Osteocyte (in vitro differentiated cells): ENCODE results near the gene CT83. TPM values are rescaled to one million over a fixed set of nuclear protein-coding genes. Genes with fewer than 3 reads are reported as not detected.

Source experiments
- DNase-seq: peaks from one replicate; pipeline ENCODE4 v3.0.0; 2021; ENCODE audit warnings: mixed read lengths; ENCODE audit not compliant: unreplicated experiment; ENCODE audit errors: extremely low spot score
- H3K27ac Mint-ChIP-seq: one replicate; pipeline ENCODE4 v1.8.0; 2021; ENCODE audit warnings: mild to moderate bottlenecking, mixed read lengths; ENCODE audit not compliant: unreplicated experiment
- H3K27me3 Mint-ChIP-seq: one replicate; pipeline ENCODE4 v1.8.0; 2021; ENCODE audit warnings: mixed read lengths; ENCODE audit not compliant: unreplicated experiment
- H3K36me3 Mint-ChIP-seq: one replicate; pipeline ENCODE4 v1.8.0; 2021; ENCODE audit warnings: mixed read lengths; ENCODE audit not compliant: unreplicated experiment
- H3K4me1 Mint-ChIP-seq: one replicate; pipeline ENCODE4 v1.8.0; 2021; ENCODE audit warnings: mixed read lengths; ENCODE audit not compliant: unreplicated experiment
- H3K4me3 Mint-ChIP-seq: one replicate; pipeline ENCODE4 v1.8.0; 2021; ENCODE audit warnings: mild to moderate bottlenecking, moderate library complexity, mixed read lengths; ENCODE audit not compliant: unreplicated experiment
- H3K9me3 Mint-ChIP-seq: one replicate; pipeline ENCODE4 v1.8.0; 2021; ENCODE audit warnings: mixed read lengths; ENCODE audit not compliant: unreplicated experiment
- CTCF ChIP-seq: fragments of 200-600 bp; sonication (generic); IDR thresholded peaks from 2 replicates; pipeline ENCODE4 v1.5.0; 2021; ENCODE audit warnings: antibody characterized with exemption, mild to moderate bottlenecking, moderate library complexity
- total RNA-seq: library from RNA; stranded (reverse); gene quantifications from 2 replicates; pipeline ENCODE4 v1.2.1, GENCODE V29; 2021

Gene CT83
- total RNA-seq, 1 donor from 2014 or later, result not detected

GRCh38 chrX:116417214-116417613 is 45.6 kb downstream of the CT83 start:
- H3K27ac Mint-ChIP-seq, result no peak overlapping the region
- no peaks in the 10 kb centered on the region for H3K27me3 Mint-ChIP-seq
- no peak for DNase-seq
- no peaks in the 10 kb centered on the region for H3K36me3 Mint-ChIP-seq
- no peak for TF ChIP-seq CTCF
- no peaks in the 10 kb centered on the region for H3K4me1 Mint-ChIP-seq
- no peak overlapping the region for H3K4me3 Mint-ChIP-seq
- H3K9me3 Mint-ChIP-seq, result no peaks in the 10 kb centered on the region

- TF ChIP-seq CTCF, result no peak
- Mint-ChIP-seq H3K36me3 (no peaks in the 10 kb centered on the region), H3K4me1 (no peaks in the 10 kb centered on the region), H3K4me3 (no peak overlapping the region), H3K27me3 (no peaks in the 10 kb centered on the region), H3K9me3 (no peaks in the 10 kb centered on the region), H3K27ac (no peak overlapping the region)
- no peak for DNase-seq
Measured at GRCh38 chrX:116413273-116413672, 49.5 kb downstream of the CT83 start.

Other genes starting within 250 kb of the CT83 start
- gene SLC6A14, start 26.4 kb downstream of the CT83 start, total RNA-seq, result not detected in 2 replicates